ENCODE measurements around the gene PWWP2B.

DNA sequence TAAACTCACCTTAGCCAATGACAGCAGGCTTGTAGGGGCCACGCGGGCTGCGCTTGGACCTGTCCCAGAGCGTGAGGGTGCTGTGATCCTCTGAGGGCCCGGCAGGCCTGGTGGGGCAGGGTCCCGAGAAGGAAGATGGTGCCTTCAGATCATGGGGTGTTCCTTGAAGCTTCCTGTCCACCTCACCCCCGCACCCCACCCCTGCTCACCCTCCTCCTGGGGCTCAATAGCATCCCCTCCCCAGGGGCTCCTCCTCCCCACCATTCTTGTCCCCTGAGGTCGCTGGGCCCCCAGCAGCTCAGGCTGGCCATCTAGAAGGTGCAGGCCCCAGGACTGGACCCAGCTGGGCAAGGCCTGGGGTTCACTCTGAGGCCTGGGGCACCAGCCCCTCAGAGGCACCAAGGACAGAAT, 33.9 kb downstream of the PWWP2B start:
- no peak for TF ChIP-seq TAF1 (IDR thresholded peaks at IDR 0.05; ENCODE audit: borderline replicate concordance, low read depth, low read length)
- TF ChIP-seq GABPA (IDR thresholded peaks at IDR 0.05; ENCODE audit: low read depth): no peak
- TF ChIP-seq, protein P1, sequence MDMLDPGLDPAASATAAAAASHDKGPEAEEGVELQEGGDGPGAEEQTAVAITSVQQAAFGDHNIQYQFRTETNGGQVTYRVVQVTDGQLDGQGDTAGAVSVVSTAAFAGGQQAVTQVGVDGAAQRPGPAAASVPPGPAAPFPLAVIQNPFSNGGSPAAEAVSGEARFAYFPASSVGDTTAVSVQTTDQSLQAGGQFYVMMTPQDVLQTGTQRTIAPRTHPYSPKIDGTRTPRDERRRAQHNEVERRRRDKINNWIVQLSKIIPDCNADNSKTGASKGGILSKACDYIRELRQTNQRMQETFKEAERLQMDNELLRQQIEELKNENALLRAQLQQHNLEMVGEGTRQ (IDR thresholded peaks at IDR 0.05; ENCODE audit: borderline replicate concordance, low read depth, low read length): no peak
- no peak for TF ChIP-seq JUNB (IDR thresholded peaks at IDR 0.05)
- TF ChIP-seq EGR1 (IDR thresholded peaks at IDR 0.05; ENCODE audit: borderline replicate concordance in 1 of 2, low read depth in 2 of 2, low read length in 2 of 2): no peak
- TF ChIP-seq, protein P2, sequence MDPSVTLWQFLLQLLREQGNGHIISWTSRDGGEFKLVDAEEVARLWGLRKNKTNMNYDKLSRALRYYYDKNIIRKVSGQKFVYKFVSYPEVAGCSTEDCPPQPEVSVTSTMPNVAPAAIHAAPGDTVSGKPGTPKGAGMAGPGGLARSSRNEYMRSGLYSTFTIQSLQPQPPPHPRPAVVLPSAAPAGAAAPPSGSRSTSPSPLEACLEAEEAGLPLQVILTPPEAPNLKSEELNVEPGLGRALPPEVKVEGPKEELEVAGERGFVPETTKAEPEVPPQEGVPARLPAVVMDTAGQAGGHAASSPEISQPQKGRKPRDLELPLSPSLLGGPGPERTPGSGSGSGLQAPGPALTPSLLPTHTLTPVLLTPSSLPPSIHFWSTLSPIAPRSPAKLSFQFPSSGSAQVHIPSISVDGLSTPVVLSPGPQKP (IDR thresholded peaks at IDR 0.05; ENCODE audit: low read depth, low read length): no peak
- TF ChIP-seq, protein P3, sequence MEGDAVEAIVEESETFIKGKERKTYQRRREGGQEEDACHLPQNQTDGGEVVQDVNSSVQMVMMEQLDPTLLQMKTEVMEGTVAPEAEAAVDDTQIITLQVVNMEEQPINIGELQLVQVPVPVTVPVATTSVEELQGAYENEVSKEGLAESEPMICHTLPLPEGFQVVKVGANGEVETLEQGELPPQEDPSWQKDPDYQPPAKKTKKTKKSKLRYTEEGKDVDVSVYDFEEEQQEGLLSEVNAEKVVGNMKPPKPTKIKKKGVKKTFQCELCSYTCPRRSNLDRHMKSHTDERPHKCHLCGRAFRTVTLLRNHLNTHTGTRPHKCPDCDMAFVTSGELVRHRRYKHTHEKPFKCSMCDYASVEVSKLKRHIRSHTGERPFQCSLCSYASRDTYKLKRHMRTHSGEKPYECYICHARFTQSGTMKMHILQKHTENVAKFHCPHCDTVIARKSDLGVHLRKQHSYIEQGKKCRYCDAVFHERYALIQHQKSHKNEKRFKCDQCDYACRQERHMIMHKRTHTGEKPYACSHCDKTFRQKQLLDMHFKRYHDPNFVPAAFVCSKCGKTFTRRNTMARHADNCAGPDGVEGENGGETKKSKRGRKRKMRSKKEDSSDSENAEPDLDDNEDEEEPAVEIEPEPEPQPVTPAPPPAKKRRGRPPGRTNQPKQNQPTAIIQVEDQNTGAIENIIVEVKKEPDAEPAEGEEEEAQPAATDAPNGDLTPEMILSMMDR (IDR thresholded peaks at IDR 0.05 in 2 of 3, conservative IDR thresholded peaks at IDR 0.05 in 1 of 3; ENCODE audit: control insufficient read depth in 2 of 3, extremely low read depth in 1 of 3, insufficient read depth in 1 of 3, low read depth in 3 of 3, low read length in 3 of 3): no peak
- no peak for TF ChIP-seq SRF (IDR thresholded peaks at IDR 0.05; ENCODE audit: low read depth in 2 of 2, low read length in 2 of 2)
- TF ChIP-seq POLR2A (IDR thresholded peaks at IDR 0.05; ENCODE audit: low read depth, low read length): no peak
- no peak for TF ChIP-seq CREB1 (IDR thresholded peaks at IDR 0.05; ENCODE audit: low read depth)
- TF ChIP-seq, protein P4, sequence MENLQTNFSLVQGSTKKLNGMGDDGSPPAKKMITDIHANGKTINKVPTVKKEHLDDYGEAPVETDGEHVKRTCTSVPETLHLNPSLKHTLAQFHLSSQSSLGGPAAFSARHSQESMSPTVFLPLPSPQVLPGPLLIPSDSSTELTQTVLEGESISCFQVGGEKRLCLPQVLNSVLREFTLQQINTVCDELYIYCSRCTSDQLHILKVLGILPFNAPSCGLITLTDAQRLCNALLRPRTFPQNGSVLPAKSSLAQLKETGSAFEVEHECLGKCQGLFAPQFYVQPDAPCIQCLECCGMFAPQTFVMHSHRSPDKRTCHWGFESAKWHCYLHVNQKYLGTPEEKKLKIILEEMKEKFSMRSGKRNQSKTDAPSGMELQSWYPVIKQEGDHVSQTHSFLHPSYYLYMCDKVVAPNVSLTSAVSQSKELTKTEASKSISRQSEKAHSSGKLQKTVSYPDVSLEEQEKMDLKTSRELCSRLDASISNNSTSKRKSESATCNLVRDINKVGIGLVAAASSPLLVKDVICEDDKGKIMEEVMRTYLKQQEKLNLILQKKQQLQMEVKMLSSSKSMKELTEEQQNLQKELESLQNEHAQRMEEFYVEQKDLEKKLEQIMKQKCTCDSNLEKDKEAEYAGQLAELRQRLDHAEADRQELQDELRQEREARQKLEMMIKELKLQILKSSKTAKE (IDR thresholded peaks at IDR 0.05; ENCODE audit: low read depth, poor library complexity, severe bottlenecking): no peak
- TF ChIP-seq, protein P5, sequence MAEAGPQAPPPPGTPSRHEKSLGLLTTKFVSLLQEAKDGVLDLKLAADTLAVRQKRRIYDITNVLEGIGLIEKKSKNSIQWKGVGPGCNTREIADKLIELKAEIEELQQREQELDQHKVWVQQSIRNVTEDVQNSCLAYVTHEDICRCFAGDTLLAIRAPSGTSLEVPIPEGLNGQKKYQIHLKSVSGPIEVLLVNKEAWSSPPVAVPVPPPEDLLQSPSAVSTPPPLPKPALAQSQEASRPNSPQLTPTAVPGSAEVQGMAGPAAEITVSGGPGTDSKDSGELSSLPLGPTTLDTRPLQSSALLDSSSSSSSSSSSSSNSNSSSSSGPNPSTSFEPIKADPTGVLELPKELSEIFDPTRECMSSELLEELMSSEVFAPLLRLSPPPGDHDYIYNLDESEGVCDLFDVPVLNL (IDR thresholded peaks at IDR 0.05; ENCODE audit: low read depth, low read length): no peak
- TF ChIP-seq SP1 (IDR thresholded peaks at IDR 0.05; ENCODE audit: low read depth, low read length): no peak
